ENCODE measurements around the gene RHCG.

The RHCG gene

DNA sequence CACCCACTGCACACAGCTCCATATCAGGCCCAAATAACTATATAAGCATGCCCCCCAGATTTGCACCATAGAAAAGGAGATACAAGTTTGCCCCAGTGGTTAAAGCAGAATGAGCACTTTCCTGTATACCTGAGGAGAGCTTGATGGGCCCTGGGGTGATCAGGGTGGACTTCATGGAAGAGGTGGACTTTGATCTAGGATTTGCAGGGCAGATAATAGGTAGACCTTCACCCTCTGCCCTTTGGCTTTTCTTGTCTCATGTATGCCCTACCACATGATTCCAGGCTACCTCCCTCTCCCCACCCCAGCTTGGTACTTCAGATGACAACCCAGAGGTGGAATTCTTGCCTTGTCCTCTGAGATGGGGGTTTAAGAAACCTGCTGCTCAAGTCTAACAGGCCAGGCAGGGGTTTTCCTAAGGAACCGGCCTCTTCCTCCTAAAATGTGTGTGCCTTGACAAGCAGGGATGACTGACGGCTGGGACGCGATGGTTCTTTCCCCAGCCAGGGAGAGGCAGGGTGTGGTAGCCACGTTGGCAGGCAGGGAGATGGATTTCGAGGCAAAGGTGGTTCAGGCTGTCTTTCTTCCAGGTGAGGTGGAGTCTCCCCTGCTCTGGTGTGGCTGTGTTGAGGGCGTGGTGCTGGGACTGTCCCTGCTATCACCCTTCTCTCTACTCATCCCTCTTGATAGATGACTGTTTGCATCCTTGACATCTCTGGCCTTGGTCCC lies 6.6 kb upstream of the RHCG start:
- DNase-seq = no peak

DNA sequence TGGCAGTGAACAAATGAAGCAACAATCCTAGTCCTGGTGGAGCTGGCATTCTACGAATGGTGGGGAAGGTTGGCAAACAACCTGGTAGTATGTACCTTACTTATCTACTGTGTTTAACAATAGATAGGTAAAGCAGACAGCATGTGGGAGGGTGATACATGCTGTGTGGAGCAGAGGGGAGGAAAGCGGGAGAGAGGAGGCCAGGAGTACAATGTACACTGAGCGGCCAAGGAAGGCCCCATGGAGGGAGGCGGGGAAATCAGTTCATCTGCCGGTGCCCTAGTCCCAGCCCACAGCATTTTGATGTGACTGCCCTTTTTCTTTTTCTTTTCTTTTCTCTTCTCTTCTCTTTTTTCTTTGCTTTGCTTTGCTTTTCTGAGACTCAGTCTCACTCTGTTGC lies 5.3 kb upstream of the RHCG start:
- DNase-seq = no peak

DNA sequence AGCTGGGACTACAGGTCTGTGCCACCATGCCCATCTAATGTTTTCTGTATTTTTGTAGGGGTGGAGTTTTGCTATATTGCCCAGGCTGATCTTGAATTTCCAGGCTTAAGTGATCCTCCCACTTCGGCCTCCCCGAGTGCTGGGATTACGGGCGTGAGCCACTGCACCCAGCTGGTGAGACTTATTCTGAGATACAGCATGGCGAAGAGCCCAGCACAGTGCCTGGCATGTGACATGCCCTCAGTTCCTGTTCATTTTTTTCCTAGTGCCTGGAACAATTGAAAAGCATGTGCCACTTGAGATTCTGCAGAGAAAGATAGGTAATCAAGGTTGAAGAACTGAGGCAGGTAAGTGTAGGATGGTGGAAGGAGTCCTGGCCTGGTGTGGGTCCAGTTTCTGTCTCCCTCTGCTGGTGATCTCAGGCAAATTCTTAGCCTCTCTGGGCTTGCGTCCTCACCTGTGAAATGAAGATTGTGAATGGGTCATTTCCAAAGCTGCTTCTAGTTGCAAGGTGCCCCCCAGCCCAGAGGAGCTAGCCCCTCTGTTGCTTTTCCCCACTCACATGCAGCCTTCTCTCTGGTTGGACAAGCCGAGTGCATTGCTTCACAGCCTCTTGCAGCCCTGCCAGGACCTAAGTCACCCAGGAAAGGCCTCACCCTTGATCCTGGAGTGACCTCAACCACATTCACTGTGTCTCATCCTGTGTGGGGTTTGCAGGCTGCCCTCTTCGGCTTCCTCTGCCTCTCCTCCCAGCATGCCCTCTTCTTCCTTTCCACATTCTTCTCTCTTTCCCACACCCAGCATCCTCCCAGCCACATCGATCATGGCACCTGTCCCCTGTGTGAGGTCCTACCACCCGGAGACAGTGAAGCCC lies 4.3 kb upstream of the RHCG start:
- peak; percentile 18 for DNase-seq

DNA sequence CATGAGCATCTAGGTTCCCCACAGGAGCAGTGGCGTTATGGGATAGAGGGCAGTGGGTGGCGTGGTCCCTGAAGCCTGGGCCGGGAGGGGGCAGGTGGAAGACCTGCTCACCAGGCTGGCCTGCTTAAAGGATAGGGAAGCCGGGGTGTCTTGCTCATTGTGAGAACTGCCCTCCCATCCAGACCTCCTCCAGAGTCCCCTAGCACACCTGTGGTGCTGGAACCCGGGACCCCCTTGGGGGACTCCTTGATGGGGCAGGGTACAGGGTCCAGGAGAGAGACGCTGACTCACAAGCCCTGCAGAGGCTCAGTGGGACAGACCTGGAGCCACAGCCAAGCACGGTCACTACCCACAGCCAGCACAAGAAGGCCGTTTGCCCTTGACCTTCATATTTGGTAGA lies 2.8 kb upstream of the RHCG start:
- DNase-seq = no peak

DNA sequence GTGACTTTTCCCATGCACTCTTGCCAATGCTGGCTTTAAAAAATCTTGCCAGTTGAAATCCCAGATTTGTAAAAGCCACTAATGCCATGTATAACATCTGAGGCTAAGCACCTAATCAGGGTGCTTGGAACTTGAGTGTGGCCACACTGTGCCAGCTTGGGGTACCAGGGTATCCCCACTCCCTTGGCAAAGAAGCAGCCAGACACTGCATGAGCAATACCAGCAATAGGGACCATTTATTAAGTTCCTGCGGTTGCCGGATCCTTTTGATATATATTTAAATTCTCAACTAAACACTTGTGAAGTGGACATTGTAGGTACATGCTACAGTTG lies 2.2 kb upstream of the RHCG start:
- DNase-seq = no peak

DNA sequence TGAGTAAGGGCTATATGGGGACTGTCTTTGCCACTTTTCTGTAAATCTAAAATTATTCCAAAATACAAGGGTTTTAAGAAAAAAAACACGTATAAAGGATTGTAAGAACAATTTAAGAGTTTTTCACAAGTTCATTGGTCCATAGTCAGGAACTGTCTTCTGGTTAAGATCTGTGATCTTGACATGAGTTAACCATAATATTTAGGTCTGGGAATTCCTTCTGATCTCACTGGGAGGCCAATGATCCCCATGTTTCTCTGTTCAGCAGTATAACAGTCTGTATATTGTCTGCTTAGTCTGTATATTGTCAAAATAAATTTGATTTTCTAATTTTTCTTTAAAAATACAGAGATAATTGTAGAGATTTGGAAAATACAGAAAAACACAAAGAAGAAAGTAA lies 848 bp upstream of the RHCG start:
- DNase-seq = no peak

DNA sequence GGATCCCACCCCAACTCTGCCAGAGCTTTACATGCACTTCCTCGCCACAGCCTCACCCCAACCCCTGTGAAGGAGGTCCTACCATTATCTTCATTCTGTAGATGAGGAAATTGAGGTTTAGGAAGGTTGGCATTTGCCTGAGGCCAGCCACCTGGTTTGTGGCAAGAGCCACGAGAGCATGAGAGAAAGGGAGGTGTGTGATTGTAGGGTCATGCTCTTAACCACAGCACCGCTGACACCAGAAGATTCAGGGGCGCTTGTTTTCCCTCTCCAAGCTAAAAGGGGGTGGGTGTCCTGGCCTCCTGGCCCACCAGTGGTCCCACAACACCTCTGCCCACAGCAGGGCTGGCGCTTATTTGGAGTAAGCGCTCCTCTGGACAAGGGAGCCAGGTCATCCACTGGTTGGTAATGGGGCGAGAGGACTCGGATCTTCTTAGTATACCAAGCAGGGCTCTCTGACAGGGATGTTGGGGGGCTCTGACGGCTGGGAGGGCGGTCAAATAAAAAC lies 691 bp downstream of the RHCG start:
- DNase-seq = no peak

DNA sequence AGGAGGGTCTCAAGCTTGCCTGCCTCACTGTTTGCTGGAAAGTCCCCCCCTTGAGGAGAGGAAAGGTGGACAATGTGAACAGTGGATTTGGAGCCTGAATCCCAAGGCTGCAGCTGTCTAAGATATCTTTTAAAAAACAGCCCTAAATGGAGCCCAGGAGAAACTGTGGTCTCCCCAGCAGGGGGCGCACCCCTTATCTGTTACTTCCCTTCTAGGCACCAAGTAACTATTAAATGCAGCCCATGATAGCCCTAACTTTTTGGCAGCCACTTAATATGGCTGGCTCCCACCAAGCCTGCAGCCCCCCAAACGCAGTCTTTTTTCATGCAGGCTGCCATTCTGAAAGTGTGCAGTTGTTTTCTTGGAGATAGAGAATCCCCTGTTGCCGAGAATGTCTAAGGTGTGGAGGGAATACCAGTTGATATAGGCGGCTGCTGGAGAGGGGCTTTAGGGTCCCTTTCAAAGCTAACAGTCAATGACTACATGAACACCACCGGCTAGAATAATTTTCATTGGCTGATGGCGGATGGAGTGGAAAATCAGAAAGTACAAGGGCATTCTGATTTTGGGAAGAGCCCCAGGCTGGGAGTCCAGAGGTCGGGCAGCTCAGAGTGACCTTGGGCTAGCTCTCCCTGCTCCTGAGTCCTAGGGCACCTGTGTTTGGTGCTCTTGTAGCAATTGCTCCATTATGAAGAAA lies 1.3 kb downstream of the RHCG start:
- DNase-seq = peak; percentile 69

DNA sequence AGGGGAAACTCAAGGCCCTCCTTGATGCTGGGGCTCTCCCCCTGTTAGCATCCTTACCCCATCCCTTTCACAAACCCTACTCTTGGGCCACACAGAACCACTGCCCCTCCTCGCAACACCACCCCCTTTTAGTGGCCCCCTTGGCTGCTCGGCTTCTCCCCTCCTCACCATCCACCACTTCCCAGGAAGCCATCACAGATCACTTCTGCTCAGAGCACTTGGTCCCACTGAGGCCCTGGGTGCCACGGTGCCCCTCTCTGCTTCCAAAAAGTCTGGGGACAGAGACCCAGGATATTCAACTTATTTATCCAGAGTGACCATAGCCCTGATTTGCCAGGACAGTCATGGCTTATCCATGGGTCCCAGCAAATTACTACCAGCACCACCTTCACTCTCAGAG lies 2.4 kb downstream of the RHCG start:
- no peak for DNase-seq

DNA sequence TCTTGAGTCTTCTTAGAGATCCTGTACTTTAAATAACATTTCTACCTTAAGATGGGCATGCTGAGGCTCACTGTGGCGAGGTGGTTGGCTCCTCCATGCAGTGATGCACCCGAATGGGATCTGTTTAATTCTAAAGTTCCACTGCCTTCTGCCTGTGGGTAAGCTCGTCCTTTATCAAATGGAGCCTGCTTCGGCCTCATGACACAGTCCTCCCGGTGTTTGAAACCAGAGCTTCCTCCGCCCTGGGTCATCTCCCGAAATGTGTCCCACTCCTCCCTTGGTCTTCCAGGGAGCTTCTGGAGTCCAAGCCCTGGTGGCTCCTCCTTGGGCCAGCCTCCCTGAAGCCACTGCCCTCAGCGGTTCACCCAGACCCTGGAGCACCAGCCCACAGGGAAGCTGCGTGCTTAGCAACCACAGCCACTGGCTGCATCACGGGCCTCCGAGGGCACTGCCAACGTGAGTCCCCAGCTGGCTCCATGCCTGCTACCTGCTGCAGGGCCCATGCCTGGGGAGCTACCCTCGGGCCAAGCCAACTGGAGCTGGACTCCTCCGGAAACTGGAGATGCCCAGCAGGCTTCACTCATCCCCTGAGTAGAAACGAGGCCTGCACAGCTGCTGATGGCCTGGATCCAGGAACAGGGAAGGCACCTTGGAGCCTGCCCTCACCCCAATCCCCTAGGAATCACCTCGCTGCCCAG lies 3.3 kb downstream of the RHCG start:
- no peak for DNase-seq

DNA sequence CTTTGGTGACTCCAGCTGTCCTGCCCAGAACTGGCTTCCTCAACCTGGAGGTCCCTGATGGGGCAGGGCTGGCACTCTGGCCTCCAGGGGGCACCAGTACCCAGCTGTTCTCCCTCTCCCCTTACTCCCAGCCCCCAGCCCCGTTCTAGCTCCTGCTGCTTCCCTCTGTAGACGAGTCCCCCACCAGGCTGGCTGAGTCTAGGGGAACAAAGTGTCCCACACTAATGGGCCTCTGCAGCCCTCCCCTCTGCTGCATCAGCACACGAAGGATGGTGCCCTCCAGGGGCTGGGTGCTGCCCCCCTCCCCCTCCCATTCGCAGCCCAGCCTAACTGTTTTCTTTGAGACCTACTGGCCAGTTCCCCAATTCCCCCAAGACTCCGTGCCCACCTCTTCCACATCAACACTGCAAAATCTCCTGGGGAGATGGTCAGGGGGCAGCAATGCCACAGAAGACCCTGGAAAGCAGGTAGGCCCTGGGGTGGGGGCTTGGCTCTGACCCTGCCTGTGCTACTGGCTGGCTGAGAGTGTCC lies 4.2 kb downstream of the RHCG start:
- DNase-seq = peak; percentile 32

DNA sequence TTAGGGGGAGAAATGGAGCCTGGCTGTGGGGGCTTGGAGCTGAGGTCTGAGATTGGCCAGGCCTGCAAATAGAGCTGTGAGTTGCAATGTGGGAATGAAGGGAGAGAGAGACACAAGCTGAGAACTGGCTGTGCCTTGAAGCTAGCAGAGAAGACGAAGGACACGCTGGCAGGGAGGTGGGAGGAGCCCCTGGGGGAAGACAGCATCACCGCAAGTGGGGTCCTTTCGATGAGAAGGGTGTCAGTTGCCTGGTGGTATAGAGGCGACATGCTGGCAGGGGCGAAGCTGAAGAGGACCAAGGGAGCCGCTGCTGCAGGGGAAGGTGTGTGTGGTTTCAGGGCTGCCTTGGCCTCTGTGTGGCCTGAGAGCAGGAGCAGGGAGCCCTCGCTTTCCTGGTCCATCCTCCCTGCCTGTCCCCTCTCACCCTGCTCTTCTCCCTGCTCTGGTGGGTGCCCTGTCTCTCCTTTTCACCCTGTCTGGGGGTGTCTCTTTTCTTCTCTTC lies 5.5 kb downstream of the RHCG start:
- no peak for DNase-seq

DNA sequence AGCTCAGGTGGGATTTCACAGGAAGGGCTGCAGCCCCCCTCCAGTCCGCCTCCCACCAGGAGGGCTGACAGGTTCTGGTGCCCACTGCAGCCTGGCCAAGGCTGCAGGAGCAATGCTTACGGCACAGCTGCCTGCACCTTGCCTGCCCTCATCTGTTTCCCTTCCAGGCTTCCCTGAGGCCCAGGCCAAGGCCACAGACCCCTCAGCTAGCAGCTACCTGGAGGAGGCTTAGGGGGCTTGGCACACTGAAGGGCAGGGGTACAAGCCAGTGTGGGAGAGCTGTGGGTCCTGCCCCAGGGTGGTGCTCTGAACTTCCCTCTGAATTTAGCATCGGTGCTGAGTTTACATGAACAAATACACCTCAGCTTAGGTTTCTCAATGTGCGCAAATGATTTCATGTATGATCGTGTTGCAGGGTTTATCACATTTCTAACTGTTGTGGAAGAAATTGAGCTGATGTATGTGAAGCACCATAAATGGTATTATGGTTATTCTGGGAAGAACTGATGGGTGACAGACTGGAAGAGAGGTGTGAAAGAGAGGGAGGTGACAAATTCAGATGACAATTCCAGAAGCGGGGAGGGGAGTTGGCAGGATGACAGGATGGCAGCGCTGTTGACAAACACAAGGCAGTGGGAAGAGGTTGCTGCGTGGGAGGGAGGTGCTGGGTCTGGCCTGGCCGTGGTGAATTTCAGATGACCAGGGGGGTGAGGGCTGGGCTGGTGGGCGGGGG lies 6.1 kb downstream of the RHCG start:
- no peak for DNase-seq

DNA sequence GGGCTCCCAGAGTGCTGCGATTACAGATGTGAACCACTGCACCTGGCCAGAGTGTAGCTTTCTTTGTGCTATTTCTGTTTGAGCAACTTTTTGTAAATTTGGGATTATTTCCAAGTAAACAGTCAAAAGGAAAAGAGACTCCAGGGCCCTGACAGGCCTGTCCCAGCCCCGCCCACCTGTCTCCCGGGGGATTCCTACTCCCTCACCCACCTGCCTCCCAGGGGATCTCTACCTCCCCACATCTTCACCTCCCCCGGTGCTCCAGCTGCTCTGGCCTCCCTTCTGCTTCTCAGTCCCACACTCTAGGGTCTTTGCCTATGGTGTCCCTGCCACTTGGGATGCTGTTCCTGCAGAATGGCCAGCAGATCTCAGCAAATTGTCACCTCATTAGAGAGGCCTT lies 7.0 kb downstream of the RHCG start:
- DNase-seq = no peak

DNA sequence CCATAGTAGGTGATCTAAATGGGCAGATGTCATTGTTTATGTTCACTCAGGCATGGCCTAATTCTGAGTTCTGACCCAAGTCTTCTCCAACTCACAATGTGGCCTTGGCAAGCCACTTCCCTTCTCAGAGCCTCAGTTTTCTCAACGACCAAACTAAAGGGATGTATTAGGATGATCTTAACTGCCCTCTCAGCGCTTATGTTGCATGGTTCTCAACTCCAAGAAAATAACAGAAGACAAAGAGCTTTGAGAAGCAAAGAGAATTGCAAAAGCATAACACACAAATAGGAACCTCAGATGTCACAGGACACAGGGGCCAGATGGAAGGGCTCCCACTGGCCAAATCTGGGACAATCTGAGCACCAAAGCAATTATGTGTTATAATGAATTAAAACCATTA lies 8.6 kb downstream of the RHCG start:
- DNase-seq = no peak

DNA sequence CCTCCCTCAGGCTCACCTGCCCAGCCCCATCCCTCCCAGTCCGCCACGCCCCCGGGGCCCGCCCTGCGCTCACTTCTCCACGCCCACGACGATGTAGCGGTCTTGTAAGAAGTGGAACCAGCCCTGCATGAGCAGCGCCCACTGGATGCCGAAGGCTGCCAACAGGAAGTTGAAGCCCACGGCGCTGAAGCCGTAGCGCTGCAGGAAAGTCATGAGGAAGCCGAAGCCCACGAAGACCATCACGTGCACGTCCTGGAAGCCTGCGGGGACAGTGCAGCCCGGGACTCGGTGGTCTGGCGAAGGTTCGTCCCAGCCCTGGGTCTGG lies 9.7 kb downstream of the RHCG start:
- DNase-seq = peak; percentile 64

DNA sequence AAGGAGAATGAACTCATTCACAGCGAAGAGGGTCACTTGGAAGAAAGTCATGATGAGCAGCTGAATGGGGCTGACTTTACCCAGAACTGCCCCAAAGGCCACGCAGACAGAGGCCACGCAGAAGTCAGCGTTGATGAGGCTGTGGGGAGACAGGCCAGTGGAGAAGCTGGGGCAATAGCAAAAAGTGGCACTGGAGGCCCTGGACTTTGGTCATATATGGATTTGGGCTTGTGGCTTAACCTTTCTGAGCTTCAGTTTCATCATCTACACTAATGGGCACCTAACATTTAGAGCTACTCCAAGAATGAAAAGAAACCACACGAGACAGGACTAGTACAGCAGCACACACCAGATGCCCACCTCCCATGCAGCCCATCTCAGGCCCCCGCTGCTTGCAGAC lies 13.3 kb downstream of the RHCG start:
- DNase-seq = no peak

DNA sequence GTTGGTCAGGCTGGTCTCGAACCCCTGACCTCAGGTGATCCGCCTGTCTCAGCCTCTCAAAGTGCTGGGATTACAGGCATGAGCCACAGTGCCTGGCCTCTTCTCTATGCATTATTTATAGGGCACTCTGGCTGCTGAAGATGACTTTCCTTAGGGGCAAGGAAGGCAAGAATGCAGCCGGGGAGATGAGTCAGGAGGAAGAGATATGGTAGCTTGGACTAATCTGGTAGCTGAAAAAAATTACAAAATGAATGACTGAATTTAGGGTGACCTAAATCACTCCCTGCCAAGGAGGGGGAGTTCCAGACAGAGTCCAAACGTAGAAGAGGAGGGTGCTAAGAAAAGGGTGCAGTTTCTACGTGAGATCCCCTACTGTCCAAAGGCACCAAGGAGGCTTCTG lies 14.2 kb downstream of the RHCG start:
- no peak for DNase-seq

DNA sequence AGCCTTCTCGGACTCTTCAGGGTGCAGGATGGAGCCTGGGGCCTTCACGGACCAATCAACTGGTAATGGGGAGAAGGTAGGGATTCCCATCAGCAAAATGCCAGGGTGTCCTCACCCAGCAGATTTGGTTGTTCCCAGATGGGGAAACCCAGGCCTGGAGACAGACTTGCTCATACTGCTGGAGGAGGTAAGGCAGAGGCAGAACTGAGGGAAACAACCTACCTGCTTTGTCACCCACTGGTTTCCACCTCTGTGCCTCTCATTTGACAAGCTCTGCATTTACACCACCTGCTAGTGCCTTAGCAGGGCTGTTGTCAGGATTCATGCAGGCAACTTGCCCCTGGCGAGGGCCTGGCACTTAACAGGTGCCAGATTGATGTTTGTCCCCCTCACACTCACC lies 15.9 kb downstream of the RHCG start:
- DNase-seq = no peak

DNA sequence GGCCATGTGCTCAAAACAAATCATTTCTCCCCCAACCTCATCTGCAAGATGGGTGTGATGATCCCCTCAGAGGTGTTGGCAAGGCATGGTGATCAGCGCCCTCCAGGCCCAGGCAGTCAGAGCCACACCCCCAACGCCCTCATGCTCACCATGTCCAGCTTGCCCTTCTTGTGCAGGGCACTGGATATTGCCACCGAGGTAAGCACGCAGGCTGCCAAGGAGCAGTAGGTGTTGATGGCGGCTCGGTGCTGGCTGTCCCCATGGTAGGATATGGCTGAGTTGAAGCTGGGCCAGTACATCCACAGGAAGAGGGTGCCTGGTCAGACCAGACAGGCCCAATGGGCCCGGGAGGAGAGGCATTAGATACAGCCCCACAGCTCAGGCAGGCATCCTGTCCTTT lies 17.2 kb downstream of the RHCG start:
- no peak for DNase-seq

DNA sequence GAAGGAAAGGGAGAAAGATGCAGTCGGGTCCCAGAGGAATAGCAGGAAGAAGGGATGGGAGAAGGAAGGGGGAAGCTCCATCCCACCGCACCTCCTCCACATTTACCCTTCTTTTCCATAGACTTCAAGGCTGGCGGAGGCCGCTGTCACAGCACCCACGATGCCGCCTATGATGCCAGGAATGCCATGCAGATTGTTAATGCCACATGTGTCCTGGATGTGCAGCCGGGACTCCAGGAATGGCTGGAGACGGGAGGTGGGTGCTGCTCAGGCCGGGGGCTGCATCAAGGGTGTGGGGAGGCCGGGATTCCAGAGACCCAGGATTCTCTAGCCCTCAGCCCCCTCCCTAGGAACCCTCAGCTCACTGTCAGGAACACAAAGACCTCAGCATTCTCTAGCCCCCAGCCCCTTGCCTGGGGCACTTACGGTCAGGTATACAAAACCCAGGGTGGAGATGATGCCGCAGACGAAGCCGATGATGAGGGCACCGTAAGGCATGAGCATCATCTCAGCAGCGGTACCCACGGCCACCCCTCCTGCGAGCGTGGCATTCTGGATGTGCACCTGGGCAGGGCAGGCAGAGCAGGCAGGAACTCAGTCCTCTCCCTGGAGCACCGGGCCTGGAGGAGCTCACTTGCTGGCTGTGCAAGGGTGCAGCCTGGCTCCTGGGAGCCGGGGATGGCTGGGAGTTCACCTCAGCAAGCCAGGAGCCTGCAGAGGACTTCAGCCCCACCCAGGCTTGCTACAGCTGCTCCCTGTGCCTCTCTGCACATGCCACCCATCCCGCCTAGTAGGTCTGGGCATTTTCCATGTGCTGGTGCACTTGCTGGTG lies 18.8 kb downstream of the RHCG start:
- no peak for DNase-seq

Measured in activated CD4-positive, alpha-beta T cell treated with anti-CD3 and anti-CD28 coated beads for 48 hours (primary cell).